Ammon's horn (tissue), 1 donor: ENCODE measurements around the gene TTK.
"Not testable (repeated sequence)": the region's sequence is repeated elsewhere in the genome, so short reads cannot be mapped to it uniquely, and the experiment has no call there.

Experiments
- DNase-seq: peaks from one replicate; pipeline ENCODE4 v3.0.0-alpha.2; 2016; ENCODE audit warnings: low spot score

The TTK gene

DNA sequence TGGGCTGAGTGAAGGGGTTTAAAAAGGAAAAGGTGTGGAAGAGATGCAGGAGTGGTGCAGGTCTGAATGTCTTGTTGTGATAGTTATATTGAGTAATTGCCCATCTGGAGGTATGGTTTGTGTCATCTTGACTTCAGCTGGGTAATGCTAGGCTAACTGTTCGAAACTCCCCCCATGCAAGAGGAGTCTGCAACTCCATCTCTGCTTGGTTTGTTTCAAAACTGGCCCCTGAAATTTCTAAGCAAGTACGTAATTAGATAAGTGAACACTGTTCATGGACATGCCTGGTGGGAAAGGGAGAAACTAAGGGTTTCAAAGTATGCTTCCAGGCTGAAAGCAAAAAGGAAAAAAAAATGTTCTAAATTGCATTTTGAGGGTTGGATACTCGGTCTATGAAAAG, 17.1 kb downstream of the TTK start:
- DNase-seq: no peak

GRCh38 chr6:80022803-80023202, 18.4 kb downstream of the TTK start:
- no peak for DNase-seq

DNA sequence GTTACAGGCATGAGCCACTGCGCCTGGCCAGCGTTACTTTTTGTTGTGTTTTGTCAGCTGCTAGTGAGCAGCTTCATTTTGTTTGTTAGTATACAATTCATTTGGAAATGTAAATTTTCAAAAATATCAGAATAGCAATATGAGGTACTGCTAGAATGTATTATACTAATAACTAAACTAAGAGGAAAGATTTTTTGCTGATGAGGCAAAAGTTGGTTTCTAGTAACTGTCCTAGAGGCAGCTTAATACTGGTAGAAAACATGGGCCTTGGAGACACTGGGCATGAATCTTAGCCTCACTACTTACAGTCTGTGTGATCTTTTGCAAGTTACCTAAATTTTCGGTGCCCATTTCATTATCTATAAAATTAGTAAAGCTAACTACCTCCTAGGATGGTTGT, 24.1 kb downstream of the TTK start:
- DNase-seq: no peak

- DNase-seq: no peak
Observed at GRCh38 chr6:80029470-80029869, 25.0 kb downstream of the TTK start.

DNA sequence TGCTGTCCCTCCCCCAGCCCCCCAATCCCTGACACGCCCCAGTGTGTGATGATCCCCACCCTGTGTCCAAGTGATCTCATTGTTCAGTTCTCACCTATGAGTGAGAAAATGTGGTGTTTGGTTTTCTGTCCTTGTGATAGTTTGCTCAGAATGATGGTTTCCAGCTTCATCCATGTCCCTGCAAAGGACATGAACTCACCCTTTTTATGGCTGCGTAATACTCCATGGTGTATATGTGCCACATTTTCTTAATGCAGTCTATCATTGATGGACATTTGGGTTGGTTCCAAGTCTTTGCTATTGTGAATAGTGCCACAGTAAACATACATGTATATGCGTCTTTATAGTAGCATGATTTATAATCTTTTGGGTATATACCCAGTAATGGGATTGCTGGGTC, 43.8 kb downstream of the TTK start:
- not testable (repeated sequence) for DNase-seq

- no peak for DNase-seq
Observed at GRCh38 chr6:80060774-80061173, 56.3 kb downstream of the TTK start.

DNA sequence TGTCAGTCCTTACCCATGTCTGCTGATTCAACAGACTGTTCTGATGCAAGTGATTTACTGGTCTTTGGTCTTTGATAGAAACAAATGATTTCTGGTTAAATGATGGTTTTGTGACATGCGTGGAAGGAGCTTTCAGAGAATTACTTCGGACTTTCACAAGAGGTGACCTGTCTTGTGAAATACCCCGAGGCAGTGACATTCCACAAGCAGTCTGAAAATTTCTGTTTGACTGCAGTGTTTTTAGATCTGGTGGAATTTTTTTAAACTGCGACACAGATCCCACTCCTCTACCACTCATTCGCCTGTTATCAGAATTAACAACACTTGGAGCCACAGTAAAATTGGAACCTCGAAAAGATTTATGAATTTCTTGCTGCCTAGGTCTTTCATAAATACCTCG, 63.7 kb downstream of the TTK start:
- DNase-seq: not testable (repeated sequence)

GRCh38 chr6:80070431-80070830, 66.0 kb downstream of the TTK start:
- not testable (repeated sequence) for DNase-seq

GRCh38 chr6:80077067-80077466, 72.6 kb downstream of the TTK start:
- DNase-seq: no peak

- DNase-seq: no peak
Observed at GRCh38 chr6:80088637-80089036, 84.2 kb downstream of the TTK start.

DNA sequence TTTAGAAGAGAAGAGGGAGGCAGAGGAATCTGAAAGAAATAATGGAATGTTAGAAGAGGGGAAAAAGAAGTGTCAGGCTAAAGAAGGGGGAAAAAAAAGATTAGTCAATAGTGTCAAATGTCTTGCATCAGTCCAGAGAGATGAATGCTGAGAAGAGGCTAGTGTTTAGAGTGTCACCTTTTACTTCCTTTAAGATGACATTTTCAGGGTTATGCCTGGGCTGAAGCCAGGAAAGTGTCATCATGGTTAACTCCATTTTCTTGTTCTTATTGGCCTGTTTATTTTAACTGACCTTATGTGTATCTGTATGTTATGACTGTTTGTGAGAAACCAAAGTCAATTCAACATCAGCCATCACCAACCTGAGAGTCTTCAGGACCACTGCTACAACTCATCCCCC, 87.1 kb downstream of the TTK start:
- no peak for DNase-seq
